ENCODE measurements around the gene C20orf173.
"Not testable (repeated sequence)": the region's sequence is repeated elsewhere in the genome, so short reads cannot be mapped to it uniquely, and the experiment has no call there.

C20orf173 gene, protein sequence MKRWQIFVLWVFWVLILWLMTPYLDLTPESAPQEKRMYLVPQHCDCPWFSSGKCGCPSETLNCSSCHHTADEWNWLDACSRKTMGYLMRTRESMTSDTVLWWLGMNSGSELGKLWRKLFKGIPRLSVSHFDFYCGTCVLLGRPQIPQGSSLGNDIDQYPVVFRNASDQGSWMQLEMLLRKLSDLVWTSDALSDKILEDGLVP

GRCh38 chr20:35529552-35529951 lies at the start of gene C20orf173:
Gene C20orf173, minus strand, starts transcription at chr20:35529652. Its CDS starts 279 bp downstream, at chr20:35529373.
- DNase-seq, result no peak

DNA sequence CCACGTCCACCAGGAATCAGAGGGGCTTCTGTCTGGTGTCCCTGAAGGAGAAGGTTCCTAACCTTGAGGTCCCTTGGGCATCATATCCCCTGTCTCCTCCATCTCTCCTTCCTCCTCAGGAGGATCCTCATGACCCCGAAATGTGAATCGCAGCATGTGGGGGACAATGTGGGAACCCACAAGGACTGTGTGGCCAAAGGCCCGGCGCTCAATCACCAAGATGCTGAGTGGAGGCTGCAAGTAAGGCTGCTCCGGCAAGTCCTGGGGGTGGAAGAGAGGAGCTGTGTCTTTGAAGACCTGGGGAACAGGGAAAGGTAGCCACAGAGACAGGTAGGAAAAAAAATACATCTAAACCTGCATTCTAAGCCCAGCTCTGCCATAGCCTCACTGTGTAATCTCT lies 49.7 kb upstream of the C20orf173 start:
- no peak for DNase-seq

- no peak for DNase-seq
Observed at GRCh38 chr20:35578469-35578868, 49.0 kb upstream of the C20orf173 start.

DNA sequence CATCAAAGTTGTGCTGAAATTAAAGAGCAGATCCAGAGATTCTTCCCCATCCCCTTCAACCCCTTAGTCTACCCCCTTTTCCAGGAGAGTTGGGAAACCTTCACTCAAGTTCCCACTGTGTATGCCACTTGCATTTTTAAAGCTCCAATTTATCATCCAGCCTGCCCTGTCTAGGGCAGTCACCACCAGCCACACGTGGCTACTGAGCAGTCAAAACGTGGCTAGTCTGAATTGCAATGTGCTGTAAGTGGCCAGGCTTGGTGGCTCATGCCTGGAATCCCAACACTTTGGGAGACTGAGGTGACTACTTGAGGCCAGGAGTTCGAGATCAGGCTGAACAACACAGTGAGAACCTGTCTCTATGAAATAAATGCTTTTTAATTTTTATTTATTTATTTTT lies 47.4 kb upstream of the C20orf173 start:
- DNase-seq, result no peak

- no peak for DNase-seq
Observed at GRCh38 chr20:35575958-35576357, 46.5 kb upstream of the C20orf173 start.

- no peak for DNase-seq
Observed at GRCh38 chr20:35572838-35573237, 43.4 kb upstream of the C20orf173 start.

- no peak for DNase-seq
Observed at GRCh38 chr20:35571555-35571954, 42.1 kb upstream of the C20orf173 start.

DNA sequence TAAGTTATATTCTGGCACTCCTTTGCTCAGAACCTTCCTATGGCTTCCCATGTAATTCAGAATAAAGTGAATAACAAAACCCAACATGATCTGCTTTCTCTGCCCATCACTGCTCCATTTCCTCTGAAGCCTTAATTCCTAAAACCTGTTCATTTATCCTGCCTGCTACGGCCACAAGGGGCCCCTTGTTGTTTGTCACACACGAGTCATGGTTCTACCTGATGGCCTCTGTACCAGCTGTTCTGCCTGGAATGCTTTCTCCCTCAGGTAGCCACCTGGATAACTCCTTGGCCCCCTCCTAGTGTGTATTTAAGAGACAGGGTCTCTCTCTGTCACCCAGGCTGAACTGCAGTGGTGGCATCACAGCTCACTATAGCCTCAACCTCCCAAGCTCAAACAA lies 39.2 kb upstream of the C20orf173 start:
- DNase-seq, result no peak

DNA sequence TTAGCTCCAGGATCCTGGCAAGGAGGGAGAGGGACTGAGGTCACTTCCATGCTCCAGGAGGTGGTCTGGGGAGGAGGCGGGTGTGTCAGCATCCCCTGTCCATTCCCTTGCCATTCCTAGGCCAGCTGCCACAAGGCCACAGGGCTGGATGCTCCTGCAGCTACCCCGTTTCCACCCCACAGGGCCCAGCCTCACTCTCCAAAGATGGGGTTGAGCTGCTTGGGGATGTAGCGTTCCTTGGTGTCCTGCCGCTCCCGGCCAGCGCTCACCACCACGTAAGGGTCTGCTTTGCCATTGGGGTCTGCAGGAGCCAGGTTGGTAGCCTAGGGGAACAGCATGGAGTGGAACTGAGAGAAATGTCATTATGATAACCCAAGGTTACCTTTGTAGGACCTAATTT lies 35.5 kb upstream of the C20orf173 start:
- no peak for DNase-seq

DNA sequence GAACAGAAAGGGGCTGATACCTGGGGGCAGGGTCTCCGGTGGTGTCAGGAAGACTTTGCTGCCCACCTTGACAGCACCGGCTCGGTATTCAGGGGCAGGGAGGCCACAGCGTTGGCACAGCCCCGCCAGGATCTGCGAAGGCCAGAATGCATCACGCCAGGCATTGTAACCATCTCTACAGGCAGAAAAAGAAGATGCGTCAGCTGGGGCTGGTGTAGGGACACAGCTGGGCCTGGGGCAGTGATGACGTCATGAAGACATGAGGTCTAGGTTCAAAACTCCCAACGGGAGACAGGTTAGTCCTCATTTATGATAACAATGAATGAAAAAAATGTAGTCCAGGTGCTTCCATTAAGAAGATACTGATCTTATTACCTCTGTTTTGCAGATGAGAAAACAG lies 34.4 kb upstream of the C20orf173 start:
- DNase-seq, result no peak

GRCh38 chr20:35562541-35563110 lies 33.2 kb upstream of the C20orf173 start:
- no peak for DNase-seq

- no peak for DNase-seq
Observed at GRCh38 chr20:35561671-35562070, 32.2 kb upstream of the C20orf173 start.

DNA sequence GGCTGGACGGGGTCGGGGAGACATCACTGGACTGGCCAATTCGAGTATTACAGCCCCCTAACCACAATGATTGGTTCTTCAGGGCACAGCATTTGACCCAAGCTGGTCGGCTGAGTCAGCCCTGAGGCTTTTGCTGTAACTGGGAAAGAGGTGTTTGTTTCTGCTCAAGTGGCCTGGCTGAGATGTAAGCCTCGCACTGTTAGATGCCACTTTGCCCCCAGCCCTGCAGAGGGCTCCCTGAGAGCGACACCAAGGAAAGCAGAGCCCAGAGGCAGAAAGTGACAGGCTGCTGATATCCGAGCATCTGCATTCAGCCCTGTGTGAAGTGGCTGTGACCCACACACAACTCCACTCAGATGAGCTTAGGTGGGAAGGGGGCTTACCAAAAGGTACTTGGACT lies 31.8 kb upstream of the C20orf173 start:
- no peak for DNase-seq

- DNase-seq, result no peak
Observed at GRCh38 chr20:35560541-35560940, 31.1 kb upstream of the C20orf173 start.

DNA sequence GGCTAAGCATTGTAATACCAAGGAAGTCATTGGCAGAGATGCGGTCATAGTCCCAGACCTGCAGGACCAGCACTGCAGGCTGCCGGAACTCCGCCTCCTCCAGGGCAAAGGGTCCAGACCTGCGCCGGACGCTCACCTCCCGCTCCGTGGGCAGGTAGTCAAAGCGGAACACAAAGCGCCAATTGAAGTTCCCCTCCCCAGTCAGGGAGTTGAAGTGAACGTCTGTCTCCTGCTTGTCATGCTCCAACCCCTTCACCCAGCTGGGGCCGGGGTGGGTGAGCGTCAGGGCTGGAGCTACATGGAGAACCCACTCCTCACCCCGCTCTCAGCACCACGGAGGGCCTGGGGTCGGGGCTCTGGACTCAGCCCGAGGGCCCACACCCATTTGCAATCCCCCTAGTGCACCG lies 30.7 kb upstream of the C20orf173 start:
- DNase-seq, result no peak

GRCh38 chr20:35559042-35559693 lies 29.7 kb upstream of the C20orf173 start:
- DNase-seq, result no peak

GRCh38 chr20:35558451-35558850 lies 29.0 kb upstream of the C20orf173 start:
- DNase-seq, result no peak

- no peak for DNase-seq
Observed at GRCh38 chr20:35556871-35557270, 27.4 kb upstream of the C20orf173 start.

DNA sequence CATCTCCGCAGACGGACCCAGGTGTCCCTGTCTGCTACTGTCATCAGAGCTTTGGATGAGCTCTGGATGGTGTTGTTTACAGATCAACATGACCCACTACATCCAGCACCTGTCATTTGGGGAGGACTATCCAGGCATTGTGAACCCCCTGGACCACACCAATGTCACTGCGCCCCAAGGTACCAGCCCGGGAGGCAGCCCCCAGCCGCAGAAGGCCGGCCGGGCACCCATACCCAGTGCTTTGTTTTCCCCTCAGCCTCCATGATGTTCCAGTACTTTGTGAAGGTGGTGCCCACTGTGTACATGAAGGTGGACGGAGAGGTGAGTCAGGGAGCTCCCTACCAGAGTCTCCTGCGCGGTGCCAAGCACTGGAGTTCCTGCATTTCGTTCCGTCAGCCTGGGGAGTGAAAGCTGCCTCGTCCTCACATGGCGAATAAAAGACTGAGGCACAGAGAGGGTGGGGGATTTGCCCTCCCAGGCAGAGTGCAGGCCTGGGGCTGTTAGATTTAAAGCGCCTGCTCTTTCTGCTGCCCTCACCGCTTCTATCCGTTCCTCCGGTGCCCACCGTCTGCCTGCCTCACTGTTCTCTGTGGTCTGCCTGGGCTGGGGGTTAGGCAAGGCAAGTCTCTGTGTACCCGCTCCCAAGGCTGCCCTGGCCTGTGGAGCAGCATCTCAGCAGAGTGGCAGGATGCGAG lies 26.6 kb upstream of the C20orf173 start:
- no peak for DNase-seq

- not testable (repeated sequence) for DNase-seq
Observed at GRCh38 chr20:35555461-35555860, 26.0 kb upstream of the C20orf173 start.

DNA sequence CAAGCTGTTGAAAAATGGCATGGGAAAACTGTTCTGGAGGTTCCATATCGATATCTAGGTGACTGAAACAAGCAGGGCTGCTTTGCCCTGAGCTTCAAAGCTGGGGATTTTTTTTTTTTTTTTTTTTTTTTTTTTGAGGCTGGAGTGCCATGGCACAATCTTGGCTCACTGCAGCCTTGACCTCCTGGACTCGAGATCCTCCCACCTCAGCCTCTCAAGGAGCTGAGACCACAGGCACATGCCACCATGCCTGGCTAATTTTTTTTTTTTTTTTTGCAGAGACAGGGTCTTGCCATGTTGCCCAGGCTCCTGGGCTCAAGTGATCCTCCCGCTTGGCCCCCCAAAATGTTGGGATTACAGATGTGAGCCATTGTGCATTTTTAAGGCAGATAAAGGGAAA lies 23.5 kb upstream of the C20orf173 start:
- no peak for DNase-seq

DNA sequence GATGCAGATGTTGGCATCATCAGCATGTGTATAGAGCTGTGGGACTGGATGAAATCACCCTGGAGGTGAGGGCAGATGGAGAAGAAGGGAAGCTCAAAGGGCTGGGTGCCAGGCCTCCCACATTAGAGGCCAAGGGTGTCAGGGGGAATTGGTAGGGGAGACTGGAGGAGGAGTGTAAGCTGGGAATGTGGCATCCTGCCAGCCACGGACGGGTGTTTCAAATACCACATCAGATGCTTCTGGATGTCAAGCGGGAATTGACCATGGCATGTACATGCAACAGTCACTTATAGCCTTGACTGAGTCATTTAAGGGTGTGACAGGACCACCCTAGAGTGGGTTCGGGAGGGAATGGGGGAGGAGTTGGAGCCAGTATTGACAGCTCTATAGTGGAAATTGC lies 22.1 kb upstream of the C20orf173 start:
- DNase-seq, result no peak

- no peak for DNase-seq
Observed at GRCh38 chr20:35547329-35547728, 17.9 kb upstream of the C20orf173 start.

DNA sequence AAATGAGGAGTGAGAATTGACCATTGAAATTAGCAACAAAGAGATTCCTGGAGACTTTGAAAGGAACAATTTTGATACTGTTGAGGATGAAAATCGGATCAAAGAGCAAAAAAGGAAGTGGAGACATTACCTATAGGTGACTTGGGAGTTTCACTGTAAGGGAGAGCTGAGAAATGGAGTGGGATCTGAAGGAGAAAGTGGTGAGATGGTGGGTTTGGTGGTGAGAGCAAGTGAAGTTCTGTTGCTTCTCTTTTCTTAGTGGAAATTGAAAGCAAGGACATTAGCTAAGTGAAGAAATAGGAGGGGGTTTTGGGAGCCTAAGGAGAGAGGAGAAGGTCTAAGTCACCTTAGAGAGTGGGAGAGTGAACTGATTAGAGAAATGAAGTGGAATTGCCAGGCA lies 16.7 kb upstream of the C20orf173 start:
- DNase-seq, result no peak
